Measurements from ENCODE around the gene CD2AP. TPM values are rescaled to one million over a fixed set of nuclear protein-coding genes. Genes with fewer than 3 reads are reported as not detected.

The CD2AP gene
- total RNA-seq, 1 donor from 2014 or later = 34.5 TPM

- Histone ChIP-seq H3K27ac (no peak overlapping the region), H3K36me3 (no peaks in the 10 kb centered on the region), H3K4me1 (peaks cover 31% of the 10 kb centered on the region), H3K9me3 (no peaks in the 10 kb centered on the region), H3K4me3 (no peak overlapping the region), H3K27me3 (no peaks in the 10 kb centered on the region)
- no peak for ATAC-seq
- intact Hi-C loops (cut with DNase I) = no loop called here
- no peak for DNase-seq
- no peak for TF ChIP-seq CTCF (IDR thresholded peaks at IDR 0.05)
Measured at GRCh38 chr6:47485083-47485482, 7.5 kb downstream of the CD2AP start.

- Histone ChIP-seq H3K4me1 (peaks cover 26% of the 10 kb centered on the region), H3K27ac (no peak overlapping the region), H3K9me3 (no peaks in the 10 kb centered on the region), H3K27me3 (no peaks in the 10 kb centered on the region), H3K36me3 (no peaks in the 10 kb centered on the region), H3K4me3 (no peak overlapping the region)
- no peak for TF ChIP-seq CTCF (IDR thresholded peaks at IDR 0.05)
- DNase-seq = no peak
- intact Hi-C loops (cut with DNase I) = no loop called here
- ATAC-seq = no peak
Measured at GRCh38 chr6:47485491-47486135, 8.0 kb downstream of the CD2AP start.

- H3K4me3 ChIP-seq = no peak overlapping the region
- H3K27ac ChIP-seq = no peak overlapping the region
- no peak for ATAC-seq
- no peaks in the 10 kb centered on the region for H3K4me1 ChIP-seq
- intact Hi-C loops (cut with DNase I) = no loop called here
- no peaks in the 10 kb centered on the region for H3K27me3 ChIP-seq
- DNase-seq = no peak
- no peaks in the 10 kb centered on the region for H3K9me3 ChIP-seq
- no peaks in the 10 kb centered on the region for H3K36me3 ChIP-seq
- TF ChIP-seq CTCF (IDR thresholded peaks at IDR 0.05) = no peak
Measured at GRCh38 chr6:47489995-47490394, 12.4 kb downstream of the CD2AP start.

DNA sequence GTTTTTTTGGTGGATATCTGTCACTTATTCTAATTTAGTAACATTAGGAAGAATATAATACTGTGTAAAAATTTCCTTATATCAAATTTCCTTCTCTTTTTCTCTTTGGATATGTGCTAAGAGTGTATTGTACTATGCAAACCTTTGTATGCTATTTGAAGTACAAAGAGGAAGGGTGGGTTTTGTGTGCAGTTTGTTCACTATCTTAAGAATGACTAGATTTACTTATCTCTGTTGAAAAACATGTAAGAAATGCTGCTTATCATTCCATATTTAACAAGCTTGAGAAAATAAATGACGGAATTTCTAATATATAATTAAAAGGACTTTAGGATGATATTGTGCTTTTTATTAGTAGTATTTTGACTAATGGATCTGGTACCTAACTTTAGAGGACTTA is 13.1 kb downstream of the CD2AP start:
- Histone ChIP-seq H3K27ac (no peak overlapping the region), H3K4me1 (no peaks in the 10 kb centered on the region), H3K9me3 (no peaks in the 10 kb centered on the region), H3K27me3 (no peaks in the 10 kb centered on the region), H3K4me3 (no peak overlapping the region), H3K36me3 (no peaks in the 10 kb centered on the region)
- ATAC-seq (no peak), DNase-seq (no peak)
- no peak for TF ChIP-seq CTCF (IDR thresholded peaks at IDR 0.05)
- intact Hi-C loops (cut with DNase I) = no loop called here

GRCh38 chr6:47492355-47492754 is 14.8 kb downstream of the CD2AP start:
- Histone ChIP-seq H3K36me3 (no peaks in the 10 kb centered on the region), H3K27me3 (no peaks in the 10 kb centered on the region), H3K9me3 (no peaks in the 10 kb centered on the region), H3K4me1 (no peaks in the 10 kb centered on the region), H3K4me3 (no peak overlapping the region), H3K27ac (no peak overlapping the region)
- no peak for TF ChIP-seq CTCF (IDR thresholded peaks at IDR 0.05)
- intact Hi-C loops (cut with DNase I) = no loop called here
- no peak for ATAC-seq
- DNase-seq = no peak

DNA sequence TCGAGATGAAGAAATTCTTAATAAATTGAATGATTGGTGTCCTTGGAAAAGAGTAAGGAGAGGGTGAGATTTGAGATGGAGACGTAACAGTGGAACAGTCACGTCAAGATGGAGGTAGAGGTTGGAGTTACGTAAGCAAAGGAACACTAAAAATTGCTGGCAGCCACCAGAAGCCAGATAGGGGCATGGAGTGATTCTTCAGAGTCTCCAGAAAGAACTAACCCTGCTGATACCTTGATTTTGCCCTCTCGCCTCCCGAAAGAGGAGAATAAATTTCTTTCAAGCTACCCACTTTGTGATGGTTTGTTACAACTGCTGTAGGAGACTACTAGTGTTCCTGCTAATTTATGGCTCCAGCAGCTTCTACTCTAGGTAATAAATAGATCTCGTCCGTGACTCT is 17.6 kb downstream of the CD2AP start:
- no peak for DNase-seq
- Histone ChIP-seq H3K4me1 (no peaks in the 10 kb centered on the region), H3K9me3 (no peaks in the 10 kb centered on the region), H3K36me3 (no peaks in the 10 kb centered on the region), H3K27ac (no peak overlapping the region), H3K27me3 (no peaks in the 10 kb centered on the region), H3K4me3 (no peak overlapping the region)
- no peak for TF ChIP-seq CTCF (IDR thresholded peaks at IDR 0.05)
- ATAC-seq = no peak
- intact Hi-C loops (cut with DNase I) = no loop called here

Measured in upper lobe of right lung (tissue), 1 donor.